Astrocyte of the hippocampus (primary cell): ENCODE measurements around the gene PRSS12.
"Not testable (repeated sequence)": the region's sequence is repeated elsewhere in the genome, so short reads cannot be mapped to it uniquely, and the experiment has no call there.

Source experiments
- DNase-seq: peaks from one replicate; pipeline ENCODE4 v3.0.0; 2011; ENCODE audit warnings: low read depth, low spot score

The PRSS12 gene

GRCh38 chr4:118352843-118353533 is at the start of gene PRSS12:
TSS of gene PRSS12 (minus strand) at chr4:118353003. CDS start at chr4:118352720, 283 bp downstream.
- DNase-seq = peak; percentile 82

GRCh38 chr4:118400356-118400755 is 47.6 kb upstream of the PRSS12 start:
- no peak for DNase-seq

GRCh38 chr4:118399883-118400282 is 47.1 kb upstream of the PRSS12 start:
- not testable (repeated sequence) for DNase-seq

- no peak for DNase-seq
Measured at GRCh38 chr4:118398226-118399090, 45.7 kb upstream of the PRSS12 start.

- no peak for DNase-seq
Measured at GRCh38 chr4:118397623-118397979, 44.8 kb upstream of the PRSS12 start.

- no peak for DNase-seq
Measured at GRCh38 chr4:118396881-118397622, 44.2 kb upstream of the PRSS12 start.

GRCh38 chr4:118395057-118395644 is 42.3 kb upstream of the PRSS12 start:
- no peak for DNase-seq

- not testable (repeated sequence) for DNase-seq
Measured at GRCh38 chr4:118392509-118392908, 39.7 kb upstream of the PRSS12 start.

GRCh38 chr4:118390121-118390520 is 37.3 kb upstream of the PRSS12 start:
- no peak for DNase-seq

- no peak for DNase-seq
Measured at GRCh38 chr4:118389721-118390120, 36.9 kb upstream of the PRSS12 start.

- no peak for DNase-seq
Measured at GRCh38 chr4:118388606-118389005, 35.8 kb upstream of the PRSS12 start.

GRCh38 chr4:118381902-118382301 is 29.1 kb upstream of the PRSS12 start:
- no peak for DNase-seq

GRCh38 chr4:118373614-118374255 is 20.9 kb upstream of the PRSS12 start:
- DNase-seq = no peak

GRCh38 chr4:118372251-118372650 is 19.4 kb upstream of the PRSS12 start:
- no peak for DNase-seq

- DNase-seq = no peak
Measured at GRCh38 chr4:118369231-118369630, 16.4 kb upstream of the PRSS12 start.

- no peak for DNase-seq
Measured at GRCh38 chr4:118367872-118368271, 15.1 kb upstream of the PRSS12 start.

GRCh38 chr4:118367361-118367760 is 14.6 kb upstream of the PRSS12 start:
- no peak for DNase-seq

GRCh38 chr4:118363166-118363565 is 10.4 kb upstream of the PRSS12 start:
- DNase-seq = no peak

GRCh38 chr4:118361192-118361591 is 8.4 kb upstream of the PRSS12 start:
- no peak for DNase-seq

- no peak for DNase-seq
Measured at GRCh38 chr4:118360106-118360505, 7.3 kb upstream of the PRSS12 start.

- DNase-seq = no peak
Measured at GRCh38 chr4:118357601-118358000, 4.8 kb upstream of the PRSS12 start.
